Body of pancreas (tissue), 4 donors: ENCODE data around the gene BBX.

Source experiments
- CTCF ChIP-seq, 7 experiments: fragments of 450-650 bp in 4 of 7; fragments of 200-600 bp in 3 of 7; sonication (generic) in 3 of 7; IDR thresholded peaks; one replicate each; pipeline ENCODE4 v1.5.1; 2016 to 2019; ENCODE audit warnings: antibody characterized with exemption in 7 of 7
- POLR2A ChIP-seq, 3 donors: fragments of 450-650 bp; IDR thresholded peaks; one replicate each; pipeline ENCODE4 v1.6.1; 2016; ENCODE audit warnings: antibody characterized with exemption in 3 of 3, mild to moderate bottlenecking in 2 of 3

GRCh38 chr3:107643038-107643883 is 120.5 kb downstream of the BBX start:
- no peak for TF ChIP-seq POLR2A (IDR thresholded peaks at IDR 0.05)
- no peak for TF ChIP-seq CTCF (IDR thresholded peaks at IDR 0.05)
